HG03280 (cell line): ENCODE data around the gene ADARB2.
"Not testable (repeated sequence)": the region's sequence is repeated elsewhere in the genome, so short reads cannot be mapped to it uniquely, and the experiment has no call there.

Source experiments
- ATAC-seq: cut with Tn5 transposase; IDR thresholded peaks from one replicate; pipeline ENCODE4 v1.9.1; 2021; ENCODE audit warnings: mild to moderate bottlenecking, moderate library complexity; ENCODE audit not compliant: unreplicated experiment

Gene ADARB2

DNA sequence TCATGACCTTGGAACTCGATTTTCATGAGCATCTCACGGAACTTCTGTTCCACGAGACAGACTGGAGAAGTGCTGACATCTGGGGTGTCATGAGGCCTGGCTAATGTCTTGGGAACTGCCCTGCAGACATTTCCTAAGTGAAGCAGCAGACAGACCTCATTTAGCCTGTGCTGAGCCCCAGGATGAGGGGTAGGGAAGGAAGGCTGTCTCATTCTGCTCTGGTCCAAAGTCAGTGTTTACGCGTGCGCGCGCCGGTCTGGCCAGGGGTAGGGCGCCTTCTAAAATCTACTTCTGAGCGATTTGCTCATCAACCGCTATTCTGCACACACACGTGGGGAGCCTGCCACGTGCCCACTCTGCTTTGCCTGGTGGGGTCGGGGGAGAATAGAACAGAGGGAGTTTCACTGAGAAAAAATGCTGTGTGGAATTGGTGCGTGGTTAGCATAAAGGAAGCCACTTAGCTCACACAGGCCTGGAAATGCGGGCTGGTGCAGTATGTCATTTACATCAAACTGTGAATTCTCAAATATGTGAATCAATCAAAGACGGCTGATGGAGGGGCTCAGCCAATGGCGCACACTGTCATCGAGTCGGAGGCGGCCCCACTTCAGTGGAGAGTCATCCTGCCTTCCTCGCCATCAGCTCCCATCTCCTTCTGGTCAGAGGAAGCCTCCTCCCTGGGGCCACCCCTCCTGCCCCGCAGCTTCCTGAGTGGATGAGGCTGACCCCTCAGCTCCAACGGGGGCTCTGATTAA is 335.1 kb downstream of the ADARB2 start:
- ATAC-seq: no peak

DNA sequence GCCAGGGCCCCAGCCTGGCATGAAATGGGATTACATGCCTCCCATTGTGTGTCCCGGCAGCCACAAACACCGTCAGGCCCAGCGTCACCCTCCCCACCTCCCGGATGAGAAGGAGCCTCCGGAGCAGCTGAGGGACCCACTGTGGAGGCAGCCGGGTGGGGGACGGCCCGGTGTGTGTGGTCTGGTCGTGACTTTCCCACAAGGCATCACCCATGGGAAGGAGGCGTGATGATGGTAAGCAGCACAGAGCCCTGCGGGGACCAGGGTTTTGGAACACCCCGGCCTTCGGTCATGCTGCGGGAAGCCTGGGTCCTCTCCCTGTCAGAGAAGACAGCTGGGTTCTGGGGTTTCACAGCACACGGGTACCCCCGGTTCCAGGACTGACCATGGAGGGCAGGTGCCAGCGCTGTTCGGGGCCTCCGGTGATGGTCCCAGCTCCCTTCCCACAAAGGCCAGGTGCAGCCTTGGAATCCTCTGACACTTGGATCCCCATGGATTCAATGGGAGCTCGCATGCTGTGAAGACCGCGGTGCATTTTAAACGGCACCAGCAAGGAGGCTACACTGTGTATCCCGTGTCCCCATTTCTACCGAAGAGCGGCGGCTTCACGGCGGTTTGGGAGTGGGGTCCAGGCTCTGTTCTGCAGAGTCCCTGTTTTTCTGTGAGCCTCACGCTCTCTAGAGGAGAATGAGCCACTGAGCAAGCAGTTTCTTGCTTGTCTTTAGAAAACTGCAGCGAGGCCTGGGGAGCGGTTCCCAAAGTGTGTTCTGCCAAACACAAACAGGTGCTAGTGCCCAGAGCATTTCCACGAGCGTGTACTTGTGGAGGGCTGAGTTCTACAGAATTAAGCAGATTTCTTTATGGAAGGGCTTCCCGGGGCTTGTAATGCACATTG is 336.0 kb downstream of the ADARB2 start:
- ATAC-seq: no peak

DNA sequence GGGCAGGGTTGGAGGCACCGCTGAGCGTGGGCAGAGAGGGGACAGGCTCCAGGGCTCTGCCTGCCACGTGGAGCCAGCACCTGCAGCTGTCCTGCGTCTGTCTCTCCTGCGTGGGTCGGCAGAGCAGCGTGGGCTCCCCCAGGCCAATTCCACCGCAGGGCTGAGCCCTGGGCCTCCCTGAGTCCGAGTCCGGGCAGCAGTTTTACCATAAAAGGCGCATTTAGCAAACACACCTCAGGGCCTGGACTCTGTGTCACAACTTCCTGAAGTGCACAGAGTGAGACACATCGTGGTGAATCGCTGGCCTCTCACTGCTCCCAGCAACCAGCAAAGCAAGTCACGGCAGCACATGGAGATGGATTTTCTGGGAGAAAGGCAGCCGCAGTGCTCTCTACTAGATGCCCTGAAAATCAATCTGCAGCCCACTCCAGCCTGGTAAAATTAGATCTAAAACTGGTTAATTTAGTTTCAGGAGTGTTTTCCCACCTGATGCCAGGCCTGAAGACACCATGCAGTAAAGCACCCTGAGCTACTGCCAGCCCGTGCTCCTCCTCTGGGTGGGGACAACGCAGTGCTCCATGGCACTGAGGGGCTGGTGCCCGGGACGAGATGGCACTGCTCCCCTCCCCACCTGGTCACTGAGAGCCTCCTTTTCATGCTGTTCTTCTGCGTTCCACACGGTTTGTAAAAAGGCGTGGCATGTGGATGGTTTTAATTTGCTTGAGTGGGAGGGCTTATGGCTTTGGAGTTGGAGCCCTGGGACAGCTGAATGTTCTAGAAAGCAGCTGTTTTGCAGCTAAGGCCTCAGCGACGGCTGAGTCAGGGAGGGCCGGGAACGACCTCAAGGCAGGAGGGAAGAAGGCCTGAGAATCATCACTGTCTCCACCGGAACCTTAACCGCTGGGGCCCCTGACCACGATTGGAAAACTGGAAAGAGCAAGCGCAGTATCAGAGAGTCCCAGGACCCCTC is 336.9 kb downstream of the ADARB2 start:
- no peak for ATAC-seq

DNA sequence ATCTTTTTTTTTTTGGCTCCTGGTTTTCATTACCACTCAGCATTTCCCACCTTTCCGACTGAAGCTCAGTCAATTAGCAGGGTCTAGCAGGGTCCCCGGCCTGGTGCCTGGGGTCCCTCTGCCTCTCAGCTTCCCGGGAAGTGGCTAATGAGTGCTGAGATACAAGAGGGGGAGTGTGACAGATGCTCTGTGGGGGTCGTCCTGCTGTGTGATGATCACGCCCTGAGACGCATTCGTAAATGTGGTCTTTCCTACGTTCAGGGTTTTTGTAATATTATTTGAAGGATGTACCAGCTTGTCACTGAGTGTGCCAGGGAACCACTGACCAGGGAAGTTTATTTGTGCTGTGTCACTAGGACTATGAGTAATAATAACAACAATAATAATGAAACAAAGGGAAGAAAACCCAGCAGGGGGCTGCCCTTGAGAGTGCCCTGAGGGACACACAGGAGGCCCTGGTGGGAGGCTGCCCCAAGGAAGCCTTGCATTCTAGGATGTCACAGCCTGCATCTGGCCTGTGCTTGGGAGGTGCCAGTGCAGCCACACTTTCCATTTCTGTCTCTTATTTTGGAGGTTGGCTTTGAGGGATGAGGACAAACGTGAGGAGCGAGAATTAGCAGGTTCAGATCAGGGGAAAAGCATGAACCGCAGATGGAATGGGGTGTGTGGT is 337.8 kb downstream of the ADARB2 start:
- no peak for ATAC-seq

DNA sequence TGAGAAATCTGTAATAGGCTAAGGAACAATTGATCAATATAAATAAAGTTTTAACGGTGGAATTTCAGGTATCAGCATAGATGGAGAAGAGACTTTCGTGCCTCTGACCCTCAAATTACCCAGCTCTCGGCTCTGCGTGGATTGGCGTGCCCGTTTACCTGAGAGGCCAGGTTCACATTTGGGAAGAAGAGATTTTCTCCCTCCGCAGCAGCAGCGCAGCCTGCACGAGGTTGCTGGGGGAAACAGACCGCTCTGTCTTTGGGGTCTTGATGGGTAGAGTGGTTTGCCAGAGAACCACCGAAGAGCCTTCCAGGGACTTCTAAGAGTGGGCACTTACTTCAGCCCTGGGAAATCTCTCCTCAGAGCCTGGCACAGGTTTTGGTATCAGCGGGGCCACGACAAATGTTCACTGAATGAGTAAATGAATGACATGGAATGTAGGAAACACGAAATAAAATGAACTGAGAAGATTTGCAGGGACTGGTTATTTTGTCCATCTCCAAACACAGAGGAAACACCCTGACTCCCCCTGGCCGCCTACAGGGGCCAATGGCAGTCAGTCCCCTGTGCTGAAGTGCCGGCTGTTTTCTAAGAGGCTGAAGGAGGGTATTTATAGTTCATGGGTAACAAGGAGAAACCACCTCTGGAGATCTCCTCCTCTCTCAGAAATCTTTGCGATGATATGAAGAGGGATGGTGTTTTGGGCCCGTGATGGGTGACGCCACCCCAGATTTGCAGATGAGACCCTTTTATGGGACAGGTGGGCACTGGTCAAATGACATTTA is 338.5 kb downstream of the ADARB2 start:
- ATAC-seq: no peak

DNA sequence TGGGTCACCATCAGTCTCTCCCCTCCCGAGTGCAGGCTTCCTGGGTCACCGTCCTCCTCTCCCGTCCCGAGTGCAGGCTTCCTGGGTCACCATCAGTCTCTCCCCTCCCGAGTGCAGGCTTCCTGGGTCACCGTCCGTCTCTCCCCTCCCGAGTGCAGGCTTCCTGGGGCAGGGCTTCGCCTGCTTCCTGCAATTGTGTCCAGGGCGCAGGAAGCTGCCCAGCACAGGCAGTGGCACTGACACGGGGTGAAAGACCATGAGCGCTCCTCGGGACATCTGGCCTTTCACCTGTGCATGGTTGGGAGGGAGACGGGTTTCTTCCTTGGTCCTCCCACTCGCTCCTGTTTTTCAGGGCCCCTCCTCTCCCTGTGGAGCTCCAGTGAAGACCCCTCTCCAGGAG is 339.2 kb downstream of the ADARB2 start:
- not testable (repeated sequence) for ATAC-seq

DNA sequence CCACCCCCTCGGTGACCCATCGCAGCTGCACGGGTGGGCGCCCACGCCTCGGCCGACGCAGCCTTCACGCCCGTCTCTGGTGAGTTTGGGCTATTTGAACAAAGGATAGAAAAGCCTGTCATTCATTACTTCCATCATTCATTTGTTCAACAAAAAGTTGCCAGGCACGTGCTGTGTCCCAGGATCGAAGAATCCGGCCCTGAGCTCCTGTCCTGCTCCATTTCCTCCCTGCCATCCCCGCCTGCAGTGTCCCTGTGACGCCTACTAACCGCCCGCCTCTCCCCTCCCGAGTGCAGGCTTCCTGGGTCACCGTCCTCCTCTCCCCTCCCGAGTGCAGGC is 341.1 kb downstream of the ADARB2 start:
- no peak for ATAC-seq

DNA sequence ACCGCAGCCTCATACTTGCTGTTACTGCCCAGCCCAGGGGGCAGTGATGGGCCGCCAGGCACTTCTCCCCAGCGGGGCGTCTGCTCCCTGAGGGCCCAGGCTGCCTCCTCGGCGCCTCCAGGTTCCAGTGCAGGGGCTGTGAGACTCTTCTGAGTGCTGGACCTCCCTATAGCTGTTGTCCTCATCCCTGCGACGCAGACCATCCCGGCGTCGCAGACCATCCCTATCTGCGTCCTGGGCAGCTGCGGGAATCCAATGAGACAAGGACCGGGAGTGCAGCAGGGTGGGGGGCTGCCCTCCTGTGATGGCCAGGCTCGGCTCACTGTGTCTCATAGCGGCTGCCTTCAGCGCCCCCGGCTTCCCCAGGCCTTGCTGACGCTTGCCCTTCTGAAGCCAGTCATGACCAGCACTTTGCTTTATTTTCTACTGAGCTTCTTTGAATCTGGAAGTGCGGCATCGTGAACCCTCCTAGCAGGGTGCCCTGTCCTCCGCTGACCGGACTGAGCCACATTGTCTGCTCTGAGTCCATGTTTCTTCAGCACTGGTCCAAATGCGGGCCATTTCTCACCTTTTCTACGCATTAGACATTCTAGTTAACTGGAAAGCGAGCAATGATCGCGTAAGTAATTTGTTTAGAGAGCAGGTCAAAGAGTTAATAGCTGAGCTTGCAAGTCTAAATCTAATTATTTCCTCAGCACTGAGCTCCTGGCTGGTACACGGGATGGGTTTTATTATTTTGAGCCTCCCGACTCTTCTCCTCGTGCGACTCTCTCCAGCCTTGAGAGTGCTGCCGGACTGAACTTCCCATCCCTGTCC is 341.6 kb downstream of the ADARB2 start:
- ATAC-seq: no peak

DNA sequence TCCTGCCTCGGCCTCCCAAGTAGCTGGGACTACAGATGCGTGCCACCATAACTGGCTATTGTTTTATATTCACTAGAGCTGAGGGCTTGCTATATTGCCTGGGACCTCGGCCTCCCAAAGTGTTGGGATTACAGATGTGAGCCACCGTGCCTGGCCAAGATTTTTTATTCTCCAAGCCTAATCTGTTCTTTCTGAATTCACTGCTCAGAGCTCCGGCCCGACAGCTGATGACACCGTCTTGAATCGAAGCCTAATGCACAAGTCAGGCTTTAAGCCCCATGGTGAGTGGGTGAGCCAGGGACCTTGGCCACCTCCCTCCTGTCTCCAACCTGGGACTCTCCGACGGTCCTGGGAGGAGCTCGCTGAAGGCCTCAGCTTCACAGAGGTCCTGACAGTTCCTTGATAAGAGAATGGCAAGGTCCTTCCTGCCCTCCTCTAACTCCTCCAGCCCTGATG is 342.3 kb downstream of the ADARB2 start:
- no peak for ATAC-seq

DNA sequence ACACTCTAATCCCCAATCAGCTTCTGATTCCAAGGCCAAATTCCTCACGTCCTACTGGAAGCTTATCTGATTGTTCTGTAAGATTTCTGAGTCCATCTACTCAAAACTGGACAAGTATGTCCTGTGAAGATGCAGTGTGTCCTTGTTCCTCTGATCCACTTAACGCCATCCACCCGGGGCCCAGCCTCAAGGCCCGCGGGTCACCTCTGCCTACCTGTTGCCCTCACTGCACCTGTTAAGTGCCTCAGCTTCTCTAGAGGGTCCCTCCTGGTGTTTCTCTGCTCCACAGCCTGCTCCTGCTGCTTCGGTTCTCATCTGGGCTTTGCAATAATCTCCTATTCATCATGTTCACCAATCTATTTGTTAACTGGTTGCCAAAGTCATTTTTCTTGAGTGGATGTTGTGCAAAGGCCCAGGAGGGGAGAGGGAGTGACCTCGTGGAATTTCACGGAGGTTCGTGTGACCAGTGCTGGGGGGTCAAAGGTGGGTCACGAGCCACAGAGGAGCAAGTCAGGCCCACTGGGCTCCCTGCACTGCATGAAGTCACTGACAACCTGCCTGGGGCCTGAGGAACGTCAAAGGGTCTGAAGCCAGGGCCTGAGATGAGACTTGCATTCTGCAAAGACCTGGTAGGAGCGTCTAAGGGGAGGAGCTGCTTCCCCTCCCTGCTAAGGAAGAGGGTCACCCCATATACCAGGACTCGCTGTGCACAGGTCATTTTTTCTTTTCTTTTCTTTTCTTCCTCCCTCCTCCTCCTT is 343.0 kb downstream of the ADARB2 start:
- ATAC-seq: no peak

DNA sequence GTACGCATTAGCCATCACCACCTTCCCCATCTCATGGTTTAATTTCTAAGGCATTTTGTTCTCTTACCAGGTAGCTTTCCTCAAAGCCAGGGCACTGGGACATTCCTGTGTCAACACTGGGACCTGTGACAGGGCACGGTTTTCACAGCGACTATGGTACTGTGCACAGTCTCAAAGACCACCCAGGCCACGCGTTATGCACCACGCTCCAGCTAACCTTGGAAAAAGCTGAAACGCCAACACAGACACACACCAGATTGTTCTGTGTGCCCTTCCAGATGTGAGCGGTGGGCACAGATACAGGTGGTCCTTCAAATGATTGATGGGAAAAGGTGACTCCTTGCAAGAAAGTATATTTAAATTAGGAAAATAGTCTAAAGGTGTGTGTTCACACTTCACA is 343.8 kb downstream of the ADARB2 start:
- ATAC-seq: no peak

DNA sequence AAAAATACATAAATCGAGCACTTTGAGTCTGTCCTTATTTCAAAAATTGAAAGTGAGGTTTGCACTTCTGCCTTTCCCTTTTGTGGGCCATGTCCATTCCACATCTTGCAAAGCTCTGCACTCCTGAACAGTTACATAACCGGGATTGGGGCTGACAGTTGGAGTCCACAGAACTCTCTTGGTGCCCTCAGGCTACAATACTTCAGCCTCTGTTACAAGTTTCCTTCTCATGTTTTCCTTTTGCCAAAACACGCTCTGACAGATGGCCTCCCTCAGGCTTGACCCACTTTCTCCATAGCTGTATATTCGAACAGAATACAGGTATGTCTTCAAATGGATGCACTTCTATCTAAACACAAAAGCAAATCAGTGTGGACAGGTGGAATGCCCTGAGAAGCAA is 345.2 kb downstream of the ADARB2 start:
- no peak for ATAC-seq

DNA sequence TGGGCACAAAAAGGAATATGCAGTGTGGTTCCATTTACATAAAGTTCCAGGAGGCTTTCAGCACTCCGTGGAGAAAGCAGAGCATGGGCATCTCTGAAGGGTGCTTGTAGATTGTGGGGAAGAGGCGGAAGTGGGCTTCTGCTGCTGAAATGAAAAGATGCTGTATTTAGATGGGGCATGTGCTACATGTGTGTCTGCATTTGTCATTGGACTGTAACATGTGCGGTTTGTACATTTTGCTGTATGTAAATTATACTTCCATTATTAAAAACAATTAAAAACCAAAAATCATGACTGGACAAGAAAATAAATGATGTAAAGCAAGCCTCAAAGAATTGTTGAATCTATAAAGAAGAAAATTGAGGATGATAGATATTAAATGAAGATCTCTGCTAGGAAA is 347.1 kb downstream of the ADARB2 start:
- no peak for ATAC-seq

DNA sequence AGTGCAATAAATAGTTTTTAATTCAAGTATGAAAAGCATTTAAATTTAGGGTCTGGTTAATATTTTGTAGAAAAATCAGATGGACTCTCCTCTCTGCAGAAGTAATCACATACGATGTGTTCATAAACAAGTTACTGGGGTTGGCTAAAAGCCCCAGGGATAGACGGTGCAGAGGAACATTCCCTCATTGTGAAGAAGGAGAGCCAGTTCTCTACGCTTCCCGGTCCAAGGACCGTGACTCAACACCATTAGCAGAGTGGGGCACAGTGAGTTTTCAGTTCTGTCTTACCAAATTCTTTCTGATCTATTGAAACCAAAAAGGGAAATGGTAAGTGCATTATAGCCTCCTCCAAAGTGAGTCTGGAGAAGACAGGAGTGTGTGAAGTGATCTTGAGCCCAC is 353.3 kb downstream of the ADARB2 start:
- ATAC-seq: no peak

DNA sequence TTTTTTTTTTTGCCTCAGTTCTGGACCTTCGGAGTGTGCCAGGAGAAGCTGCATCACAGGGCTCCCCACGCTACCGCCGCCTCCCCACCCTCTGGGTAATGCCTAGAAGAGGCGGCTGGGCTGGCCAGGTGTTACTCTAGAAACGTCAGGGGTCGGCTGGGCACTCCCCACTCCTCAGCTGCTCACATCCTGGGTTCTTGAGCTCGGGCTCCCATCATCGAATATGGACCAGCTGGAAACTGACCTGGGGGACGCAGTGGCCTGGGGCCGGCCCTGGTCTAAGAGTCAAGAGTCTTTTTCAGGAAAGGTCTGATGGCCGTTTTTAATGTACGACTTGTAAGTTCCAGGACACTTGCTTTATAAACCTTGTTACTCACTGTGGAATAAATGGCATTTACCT is 354.6 kb downstream of the ADARB2 start:
- ATAC-seq: no peak

DNA sequence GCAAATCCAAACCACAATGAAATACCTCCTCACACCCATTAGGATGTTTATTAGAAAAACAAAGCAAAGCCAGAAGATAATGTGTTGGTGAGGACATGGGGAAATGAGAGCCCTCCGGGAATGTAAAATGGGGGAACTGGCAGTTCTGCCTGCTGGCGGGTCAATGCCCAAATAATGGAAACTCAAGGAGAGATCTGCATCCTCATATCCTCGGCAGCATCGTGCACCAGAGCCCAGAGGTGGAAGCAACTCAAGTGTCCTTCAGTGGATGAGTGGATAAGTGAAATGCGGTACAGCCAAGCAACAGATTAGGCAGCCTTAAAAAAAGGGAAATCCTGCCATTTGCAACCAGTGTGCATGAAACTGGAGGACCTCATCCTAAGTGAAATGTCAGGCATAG is 356.0 kb downstream of the ADARB2 start:
- ATAC-seq: no peak

DNA sequence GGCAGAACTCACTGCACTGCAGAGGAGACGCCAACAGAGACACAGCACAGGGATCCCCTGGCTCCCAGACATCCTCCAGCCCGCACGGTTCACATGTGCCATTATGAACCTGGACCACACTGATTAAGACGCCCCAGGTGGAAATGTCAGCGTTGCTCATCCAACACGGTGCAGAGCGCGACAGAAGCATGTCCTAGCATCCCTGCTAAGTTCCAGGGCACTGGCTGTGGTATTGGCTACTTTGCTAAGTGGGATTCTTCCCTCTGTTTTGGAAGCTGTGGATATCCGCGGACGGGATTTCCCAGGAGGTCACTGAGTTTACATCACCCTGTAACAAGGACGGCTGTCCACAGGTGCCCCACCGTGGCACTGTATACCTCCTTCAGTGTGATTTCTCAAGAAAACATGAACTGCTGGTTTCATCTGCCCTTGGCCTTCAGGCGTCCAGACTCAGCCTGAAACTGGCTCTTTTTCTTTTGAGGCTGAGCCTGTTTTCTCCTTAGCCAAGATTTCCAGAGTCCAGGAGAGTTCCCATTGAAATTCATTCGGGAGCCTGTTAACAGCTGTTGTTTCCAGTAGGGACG is 357.1 kb downstream of the ADARB2 start:
- ATAC-seq: no peak

DNA sequence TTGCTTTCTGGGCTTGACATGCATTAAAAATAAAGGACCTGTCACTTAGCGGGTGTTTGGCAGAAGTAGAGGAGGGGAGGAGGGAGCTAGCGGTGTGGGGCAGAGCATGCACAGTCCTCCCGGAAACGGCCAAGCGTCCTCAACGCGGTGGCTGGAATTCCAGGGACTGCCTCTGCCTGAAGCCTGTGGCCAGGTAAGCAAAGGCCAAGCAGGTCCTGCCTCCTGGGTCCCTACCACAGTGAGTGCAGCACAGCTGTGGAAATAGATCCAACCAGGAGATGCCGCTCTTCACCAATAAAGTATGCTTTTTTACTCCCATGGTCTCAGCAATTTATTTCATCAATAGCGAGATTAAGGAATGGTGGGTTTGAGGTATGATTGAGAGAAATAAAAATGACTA is 357.7 kb downstream of the ADARB2 start:
- no peak for ATAC-seq
